Common myeloid progenitor, CD34-positive (primary cell): ENCODE measurements around the gene AGAP1.

Experiments used
- CTCF ChIA-PET: fragments of 350-600 bp; sonication (Branson Sonifier 250); formaldehyde crosslinking; loops from one replicate; lab custom pipeline; 2021; ENCODE audit warnings: antibody characterized with exemption; lab: Charles Lee
- POLR2A ChIA-PET: fragments of 350-600 bp; sonication (Branson Sonifier 250); formaldehyde crosslinking; loops from one replicate; lab custom pipeline; 2021; ENCODE audit warnings: antibody characterized with exemption; lab: Charles Lee
- DNase-seq, 3 donors: peaks; one replicate each; pipeline versions ENCODE4 v3.0.0 to v3.0.0-alpha.2; 2013
- H3K27ac ChIP-seq, 2 experiments: 1 replicate in 1 of 2; 2 replicates in 1 of 2; pipeline ENCODE4 v1.7.0; 2013; ENCODE audit warnings: inconsistent platforms in 2 of 2, low read length in 2 of 2, mild to moderate bottlenecking in 2 of 2, low read depth in 1 of 2, moderate library complexity in 1 of 2; ENCODE audit not compliant: severe bottlenecking in 2 of 2, insufficient read depth in 1 of 2, poor library complexity in 1 of 2
- H3K27me3 ChIP-seq, 5 experiments: replicated peaks in 2 of 5; 1 replicate in 3 of 5; 2 replicates in 2 of 5; pipeline versions ENCODE4 v1.6.1 to v1.7.0; 2013; ENCODE audit warnings: low read length in 4 of 5, mild to moderate bottlenecking in 2 of 5, moderate library complexity in 2 of 5, inconsistent platforms in 1 of 5; ENCODE audit not compliant: insufficient read depth in 5 of 5, control insufficient read depth in 4 of 5
- H3K36me3 ChIP-seq, 4 experiments: 1 replicate in 2 of 4; 2 replicates in 2 of 4; pipeline versions ENCODE4 v1.6.1 to v1.7.0; 2013; ENCODE audit warnings: low read length in 3 of 4, control low read depth in 1 of 4, mild to moderate bottlenecking in 1 of 4; ENCODE audit not compliant: control insufficient read depth in 4 of 4, insufficient read depth in 4 of 4
- H3K4me1 ChIP-seq, 4 experiments: 1 replicate in 3 of 4; 2 replicates in 1 of 4; pipeline versions ENCODE4 v1.6.1 to v1.7.1; 2013; ENCODE audit warnings: low read length in 3 of 4, mild to moderate bottlenecking in 3 of 4, control low read depth in 1 of 4, inconsistent platforms in 1 of 4, moderate library complexity in 1 of 4; ENCODE audit not compliant: control insufficient read depth in 4 of 4, insufficient read depth in 4 of 4; ENCODE audit errors: control extremely low read depth in 1 of 4
- H3K4me3 ChIP-seq, 7 experiments: 1 replicate in 4 of 7; 2 replicates in 3 of 7; pipeline versions ENCODE4 v1.5.1 to v1.7.0; 2013; ENCODE audit warnings: mild to moderate bottlenecking in 7 of 7, low read length in 6 of 7, moderate library complexity in 6 of 7, inconsistent platforms in 2 of 7, low read depth in 2 of 7, control low read depth in 1 of 7; ENCODE audit not compliant: insufficient read depth in 4 of 7, control insufficient read depth in 1 of 7; ENCODE audit errors: extremely low read depth in 1 of 7
- H3K9me3 ChIP-seq, 5 experiments: 1 replicate in 4 of 5; 2 replicates in 1 of 5; pipeline versions ENCODE4 v1.6.1 to v1.7.1; 2013; ENCODE audit warnings: low read length in 4 of 5, mild to moderate bottlenecking in 2 of 5, inconsistent platforms in 1 of 5, low read depth in 1 of 5, moderate library complexity in 1 of 5; ENCODE audit not compliant: control insufficient read depth in 4 of 5, insufficient read depth in 2 of 5; ENCODE audit errors: control extremely low read depth in 1 of 5
- whole genome bisulfite sequencing: methylation state at CpG from one replicate; pipeline ENCODE4 v1.1.5; 2013; ENCODE audit not compliant: insufficient coverage; 5-methylcytosine and 5-hydroxymethylcytosine counted together

Gene AGAP1

DNA sequence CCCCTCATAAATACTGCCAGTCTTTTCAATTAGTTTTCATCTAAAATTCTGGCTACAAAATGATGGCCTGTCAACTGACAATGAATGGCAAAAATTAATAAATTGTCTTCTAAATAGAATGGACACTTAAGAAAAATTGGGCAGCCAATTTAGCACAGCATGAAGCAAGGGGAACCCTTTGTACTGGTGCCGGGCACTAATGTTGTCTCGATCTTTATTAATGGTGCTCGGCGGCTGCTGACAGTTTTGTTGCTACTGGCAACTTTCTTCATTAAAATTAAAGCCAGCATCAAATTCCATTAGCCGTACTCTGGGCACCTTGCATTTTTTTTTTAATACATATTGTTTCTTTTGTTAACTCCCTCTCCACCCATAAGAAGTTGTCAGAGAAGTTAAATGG, 365.0 kb downstream of the AGAP1 start:
- POLR2A ChIA-PET, result no interaction called here
- Histone ChIP-seq H3K27me3 (peaks cover 0 to 7% (median 2%) of the 10 kb centered on the region in 5 experiments), H3K9me3 (no peaks in the 10 kb centered on the region), H3K4me3 (no peak overlapping the region), H3K4me1 (no peaks in the 10 kb centered on the region), H3K36me3 (no peaks in the 10 kb centered on the region), H3K27ac (no peak overlapping the region)
- CTCF ChIA-PET, result no interaction called here
- DNase-seq, result no peak
- WGBS, result 96% methylated on average over 4 of the region's 5 CpGs

DNA sequence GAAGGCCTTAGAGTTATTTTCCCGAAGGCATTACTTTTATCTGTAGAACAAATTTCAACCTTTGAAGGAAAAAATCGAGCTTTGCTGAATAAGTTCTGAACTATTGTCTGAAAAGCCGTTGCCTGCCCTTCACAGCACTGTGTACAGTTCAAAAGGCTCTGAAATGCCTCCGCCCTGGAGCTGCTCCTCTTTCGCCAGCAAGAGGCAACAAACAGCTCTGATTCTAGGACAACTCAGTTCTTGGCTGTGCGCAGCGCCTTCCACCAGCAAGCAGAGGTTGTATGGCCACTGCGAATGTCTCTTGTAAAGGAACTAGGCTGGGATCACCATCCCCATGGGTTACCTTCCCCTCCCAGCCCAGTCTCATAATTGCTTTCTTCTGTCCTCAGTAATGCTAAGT, 365.8 kb downstream of the AGAP1 start:
- DNase-seq, result no peak
- ChIA-PET POLR2A (interaction anchor here (0.6 kb wide), 1 partner anchor 132 kb away, joined by 3 read pairs; no protein-coding TSS in a partner anchor), CTCF (no interaction called here)
- WGBS, result 91% methylated on average over 8 of the region's 8 CpGs
- Histone ChIP-seq H3K9me3 (no peaks in the 10 kb centered on the region), H3K27me3 (peaks cover 0 to 13% (median 6%) of the 10 kb centered on the region in 5 experiments), H3K36me3 (no peaks in the 10 kb centered on the region), H3K4me3 (no peak overlapping the region), H3K27ac (no peak overlapping the region), H3K4me1 (no peaks in the 10 kb centered on the region)

DNA sequence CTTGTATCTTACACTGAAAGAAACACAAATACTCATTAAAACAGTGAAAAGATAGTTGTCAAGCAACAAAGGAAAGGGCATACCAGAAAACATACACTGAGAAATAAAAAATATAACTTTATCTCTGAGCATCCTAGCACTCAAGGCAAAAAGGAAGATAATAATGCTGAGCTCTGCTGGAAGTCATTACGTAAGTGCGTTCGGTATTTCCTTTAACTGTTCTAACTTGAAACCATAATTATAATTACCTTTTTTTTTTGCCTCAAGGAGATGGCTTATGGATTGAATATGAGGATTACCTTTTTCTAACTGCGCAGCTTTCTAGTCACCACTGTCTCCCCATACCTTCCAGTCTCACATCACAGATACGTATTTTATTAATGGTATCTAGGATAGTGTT, 366.3 kb downstream of the AGAP1 start:
- peaks cover 0 to 18% (median 11%) of the 10 kb centered on the region in 5 experiments for H3K27me3 ChIP-seq
- no peak overlapping the region for H3K4me3 ChIP-seq
- no peaks in the 10 kb centered on the region for H3K9me3 ChIP-seq
- ChIA-PET CTCF (no interaction called here), POLR2A (interaction anchor here (0.6 kb wide), 1 partner anchor 131 kb away, joined by 3 read pairs; no protein-coding TSS in a partner anchor)
- no CpG with 5 or more reads among the region's 5 CpGs for WGBS
- no peak overlapping the region for H3K27ac ChIP-seq
- DNase-seq, result no peak
- no peaks in the 10 kb centered on the region for H3K36me3 ChIP-seq
- H3K4me1 ChIP-seq, result peaks cover 0 to 2% (median 0%) of the 10 kb centered on the region in 4 experiments

DNA sequence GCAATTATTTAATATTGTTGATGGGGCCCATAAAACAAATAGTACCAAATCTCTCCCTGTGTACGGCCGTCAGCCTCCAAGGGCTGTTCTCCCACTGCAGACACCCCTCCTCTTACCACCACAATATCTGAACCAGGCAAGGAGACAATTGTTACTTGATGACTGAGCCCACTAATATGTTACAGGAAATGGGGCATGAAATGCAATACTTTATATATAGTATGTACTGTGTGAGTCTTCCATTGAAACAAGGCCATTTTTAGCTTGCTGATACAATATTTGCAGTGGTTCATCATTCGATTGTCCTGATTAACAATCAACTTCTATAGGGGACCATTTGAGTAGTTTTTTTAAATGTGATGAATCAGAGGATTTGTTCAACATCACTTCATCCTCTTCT, 367.0 kb downstream of the AGAP1 start:
- no peaks in the 10 kb centered on the region for H3K36me3 ChIP-seq
- CTCF ChIA-PET, result no interaction called here
- H3K4me3 ChIP-seq, result no peak overlapping the region
- H3K4me1 ChIP-seq, result peaks cover 0 to 4% (median 0%) of the 10 kb centered on the region in 4 experiments
- POLR2A ChIA-PET, result no interaction called here
- peaks cover 0 to under 1% (median 0%) of the 10 kb centered on the region in 5 experiments for H3K9me3 ChIP-seq
- peaks cover 3 to 25% (median 16%) of the 10 kb centered on the region in 5 experiments for H3K27me3 ChIP-seq
- DNase-seq, result no peak
- no peak overlapping the region for H3K27ac ChIP-seq
- no CpG with 5 or more reads among the region's 3 CpGs for WGBS

DNA sequence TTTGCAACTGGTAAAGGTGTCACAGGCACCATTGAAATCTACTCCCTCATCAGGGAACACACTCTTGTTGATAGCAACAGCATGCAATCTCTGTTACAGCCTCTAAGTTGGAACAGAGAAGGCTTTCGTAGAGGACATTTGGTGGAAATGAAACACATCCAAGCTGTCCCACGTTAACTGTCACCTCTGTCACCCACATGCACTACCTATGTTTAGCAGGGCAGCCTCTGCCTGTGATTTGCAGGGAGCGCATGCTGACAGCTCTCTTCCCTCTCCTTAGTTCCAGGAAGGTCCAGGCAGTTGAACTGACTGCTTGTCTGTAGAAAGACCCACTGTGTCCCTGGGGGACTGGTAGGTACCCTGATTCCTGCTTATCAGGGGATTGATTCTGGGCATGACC, 367.5 kb downstream of the AGAP1 start:
- CTCF ChIA-PET, result no interaction called here
- WGBS, result 94% methylated on average over 2 of the region's 3 CpGs
- no peak overlapping the region for H3K27ac ChIP-seq
- POLR2A ChIA-PET, result no interaction called here
- DNase-seq, result no peak
- peaks cover 0 to 4% (median 0%) of the 10 kb centered on the region in 4 experiments for H3K4me1 ChIP-seq
- no peaks in the 10 kb centered on the region for H3K36me3 ChIP-seq
- H3K27me3 ChIP-seq, result peaks cover 4 to 30% (median 16%) of the 10 kb centered on the region in 5 experiments
- peaks cover 0 to 3% (median 0%) of the 10 kb centered on the region in 5 experiments for H3K9me3 ChIP-seq
- no peak overlapping the region for H3K4me3 ChIP-seq

DNA sequence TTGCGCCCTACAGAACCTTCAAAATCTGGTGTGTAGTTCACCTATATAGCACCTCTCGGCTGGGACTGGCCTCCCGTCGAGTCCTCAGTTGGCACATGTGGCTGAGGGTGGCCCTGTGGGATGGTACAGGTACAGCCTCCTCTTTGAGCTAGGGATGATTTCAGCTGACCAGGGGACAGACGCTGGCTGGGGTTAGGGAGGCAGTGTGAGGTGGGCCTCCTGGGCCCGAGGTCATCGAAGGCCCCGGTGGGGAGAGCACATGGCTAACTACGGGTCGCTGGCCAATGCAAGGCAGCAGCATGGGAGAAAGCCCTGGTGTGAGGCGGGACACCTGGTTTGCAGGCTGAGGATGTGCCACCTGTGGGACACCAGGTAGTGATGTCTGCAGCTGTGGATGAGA, 369.6 kb downstream of the AGAP1 start:
- Histone ChIP-seq H3K27me3 (peaks cover 4 to 43% (median 16%) of the 10 kb centered on the region in 5 experiments), H3K4me3 (no peak overlapping the region), H3K36me3 (no peaks in the 10 kb centered on the region), H3K4me1 (peaks cover 0 to 4% (median 0%) of the 10 kb centered on the region in 4 experiments), H3K27ac (no peak overlapping the region), H3K9me3 (peaks cover 0 to 3% (median 0%) of the 10 kb centered on the region in 5 experiments)
- 100% methylated on average over 9 of the region's 11 CpGs for WGBS
- POLR2A ChIA-PET, result no interaction called here
- DNase-seq, result no peak
- CTCF ChIA-PET, result no interaction called here

DNA sequence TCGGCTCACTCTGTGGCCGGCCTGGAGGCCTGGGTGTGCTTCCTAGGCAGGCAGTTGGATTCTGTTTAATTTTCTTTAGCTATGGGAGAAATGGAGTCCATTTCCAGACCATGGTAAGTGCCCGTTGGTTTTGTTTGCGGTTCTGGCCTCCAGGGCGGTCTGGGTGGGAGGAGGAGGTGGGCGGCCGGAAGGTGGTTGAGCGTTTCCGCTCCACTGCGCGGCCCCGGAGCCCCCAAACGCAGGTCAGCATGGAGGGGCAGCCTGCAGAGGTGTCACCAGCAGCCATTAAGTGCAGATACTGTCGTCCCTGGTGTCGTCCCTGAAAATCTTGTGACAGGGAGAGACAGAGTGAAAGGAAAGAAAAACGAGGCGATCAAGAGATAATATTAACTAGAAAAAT, 370.5 kb downstream of the AGAP1 start:
- CTCF ChIA-PET, result no interaction called here
- Histone ChIP-seq H3K36me3 (no peaks in the 10 kb centered on the region), H3K4me3 (peak overlapping the region in 1 of 7 experiments; percentile 30), H3K27me3 (peaks cover 4 to 46% (median 16%) of the 10 kb centered on the region in 5 experiments), H3K4me1 (peaks cover 0 to 4% (median 0%) of the 10 kb centered on the region in 4 experiments), H3K9me3 (peaks cover 0 to 3% (median 0%) of the 10 kb centered on the region in 5 experiments), H3K27ac (no peak overlapping the region)
- POLR2A ChIA-PET, result no interaction called here
- WGBS, result 51% methylated on average over 16 of the region's 17 CpGs
- no peak for DNase-seq
